Uterus (tissue), 2 donors: ENCODE results near the gene PDE5A.

Source experiments
- CTCF ChIP-seq, 4 experiments: fragments of 200-600 bp in 2 of 4; fragments of 450-650 bp in 2 of 4; sonication (generic) in 2 of 4; IDR thresholded peaks; one replicate each; pipeline ENCODE4 v1.5.1; 2016 to 2019; ENCODE audit warnings: antibody characterized with exemption in 4 of 4, mild to moderate bottlenecking in 2 of 4, moderate library complexity in 1 of 4
- POLR2A ChIP-seq, 2 donors: fragments of 450-650 bp; IDR thresholded peaks; one replicate each; pipeline ENCODE4 v1.6.1; 2016; ENCODE audit warnings: antibody characterized with exemption in 2 of 2, mild to moderate bottlenecking in 1 of 2, moderate library complexity in 1 of 2

- no peak for TF ChIP-seq CTCF (IDR thresholded peaks at IDR 0.05)
- no peak for TF ChIP-seq POLR2A (IDR thresholded peaks at IDR 0.05)
Measured at GRCh38 chr4:119564106-119564505, 64.5 kb downstream of the PDE5A start.
